OCI-LY3 (cell line): Measurements from ENCODE around the gene SERPINB3.
"Not testable (repeated sequence)": the region's sequence is repeated elsewhere in the genome, so short reads cannot be mapped to it uniquely, and the experiment has no call there.

Experiments
- EZH2phosphoT487 ChIP-seq: fragments of 200-600 bp; shearing (Covaris generic); IDR thresholded peaks from 2 replicates; pipeline ENCODE4 v1.6.1; 2018; ENCODE audit warnings: antibody characterized with exemption, mixed run types, low read depth
- TF ChIP-seq, protein P1 (sequence below): fragments of 200-600, 300-600 bp; sonication (generic); IDR thresholded peaks from 2 replicates; pipeline ENCODE4 v1.5.1; 2014; ENCODE audit warnings: antibody characterized with exemption, low read length, low read depth

DNA sequence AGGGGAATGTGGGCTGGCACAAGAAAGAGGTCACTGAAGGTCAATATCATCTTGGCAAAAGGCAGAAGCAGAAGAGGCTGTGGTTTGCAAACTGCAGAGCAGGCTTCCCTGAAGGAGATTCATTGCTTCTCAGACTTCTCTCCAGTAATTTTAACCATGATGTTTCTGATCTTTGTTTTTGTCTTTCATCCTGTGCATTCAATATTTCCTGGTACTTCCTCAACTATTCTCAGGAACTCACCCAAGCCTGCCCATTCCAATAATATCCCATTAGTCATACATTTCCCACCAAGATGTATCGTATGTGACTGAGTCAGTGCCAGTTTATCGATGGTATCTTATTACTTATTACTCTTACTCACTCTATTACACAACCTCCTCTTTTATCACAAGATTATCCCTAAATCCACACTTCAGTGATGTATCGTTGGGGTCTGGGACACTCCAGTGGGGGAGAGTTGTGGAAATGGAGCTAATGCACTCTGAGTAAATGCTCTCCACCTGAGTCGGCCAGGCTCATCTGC is 20.5 kb downstream of the SERPINB3 start:
- TF ChIP-seq, protein P1, sequence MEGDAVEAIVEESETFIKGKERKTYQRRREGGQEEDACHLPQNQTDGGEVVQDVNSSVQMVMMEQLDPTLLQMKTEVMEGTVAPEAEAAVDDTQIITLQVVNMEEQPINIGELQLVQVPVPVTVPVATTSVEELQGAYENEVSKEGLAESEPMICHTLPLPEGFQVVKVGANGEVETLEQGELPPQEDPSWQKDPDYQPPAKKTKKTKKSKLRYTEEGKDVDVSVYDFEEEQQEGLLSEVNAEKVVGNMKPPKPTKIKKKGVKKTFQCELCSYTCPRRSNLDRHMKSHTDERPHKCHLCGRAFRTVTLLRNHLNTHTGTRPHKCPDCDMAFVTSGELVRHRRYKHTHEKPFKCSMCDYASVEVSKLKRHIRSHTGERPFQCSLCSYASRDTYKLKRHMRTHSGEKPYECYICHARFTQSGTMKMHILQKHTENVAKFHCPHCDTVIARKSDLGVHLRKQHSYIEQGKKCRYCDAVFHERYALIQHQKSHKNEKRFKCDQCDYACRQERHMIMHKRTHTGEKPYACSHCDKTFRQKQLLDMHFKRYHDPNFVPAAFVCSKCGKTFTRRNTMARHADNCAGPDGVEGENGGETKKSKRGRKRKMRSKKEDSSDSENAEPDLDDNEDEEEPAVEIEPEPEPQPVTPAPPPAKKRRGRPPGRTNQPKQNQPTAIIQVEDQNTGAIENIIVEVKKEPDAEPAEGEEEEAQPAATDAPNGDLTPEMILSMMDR: not testable (repeated sequence)
- TF ChIP-seq EZH2phosphoT487: not testable (repeated sequence)
